ENCODE measurements around the gene BACE2. TPM values are rescaled to one million over a fixed set of nuclear protein-coding genes. Genes with fewer than 3 reads are reported as not detected.
A peak's percentile ranks its signal among the peaks of the same experiment; 100 is the strongest.

The BACE2 gene
- total RNA-seq, 1 experiment from 2014 or later = 26.5 TPM

GRCh38 chr21:41319273-41319672 lies 151.3 kb downstream of the BACE2 start:
- no peak for DNase-seq (ENCODE audit: low spot score)

GRCh38 chr21:41321211-41321907 lies 153.4 kb downstream of the BACE2 start:
- DNase-seq (ENCODE audit: low spot score) = no peak

- peak; percentile 12 for DNase-seq (ENCODE audit: low spot score)
These were observed 154.0 kb downstream of the BACE2 start for GRCh38 chr21:41321908-41322495.

- DNase-seq (ENCODE audit: low spot score) = no peak
These were observed 154.8 kb downstream of the BACE2 start for GRCh38 chr21:41322496-41323382.

GRCh38 chr21:41325138-41325912 lies 157.4 kb downstream of the BACE2 start:
- DNase-seq (ENCODE audit: low spot score) = no peak

- no peak for DNase-seq (ENCODE audit: low spot score)
These were observed 158.6 kb downstream of the BACE2 start for GRCh38 chr21:41326414-41327080.

- no peak for DNase-seq (ENCODE audit: low spot score)
These were observed 159.8 kb downstream of the BACE2 start for GRCh38 chr21:41327753-41328152.

GRCh38 chr21:41328660-41329607 lies 161.0 kb downstream of the BACE2 start:
- DNase-seq (ENCODE audit: low spot score) = no peak

Small RNA genes within 50 kb of the gene (small RNA-seq; reads per million reads assigned to genes)
- not detected for gene MIR3197

Other genes starting within 250 kb of the BACE2 start
- gene FAM3B, start 148.6 kb downstream of the BACE2 start, total RNA-seq (2014; rRNA removed; shearing (Covaris generic)) = not detected in 2 replicates
- 1.9 and 3.4 TPM in 2 replicates for gene MX2, start 193.9 kb downstream of the BACE2 start, total RNA-seq (2014; rRNA removed; shearing (Covaris generic))

Measured in HT-29 (cell line).